Nephron progenitor cell (in vitro differentiated cells): ENCODE measurements around the gene DPH3.

ENCODE experiments used
- DNase-seq: peaks from one replicate; pipeline ENCODE4 v3.0.0; 2021
- H3K27ac Mint-ChIP-seq: 2 replicates; pipeline ENCODE4 v1.8.0; 2021; ENCODE audit warnings: mild to moderate bottlenecking, moderate library complexity, mixed read lengths
- H3K27me3 Mint-ChIP-seq: 2 replicates; pipeline ENCODE4 v1.8.0; 2021; ENCODE audit warnings: mild to moderate bottlenecking, low read depth, mixed read lengths; ENCODE audit not compliant: poor library complexity
- H3K36me3 Mint-ChIP-seq: 2 replicates; pipeline ENCODE4 v1.8.0; 2021; ENCODE audit warnings: low read depth, mixed read lengths
- H3K4me1 Mint-ChIP-seq: 2 replicates; pipeline ENCODE4 v1.8.0; 2021; ENCODE audit warnings: mixed read lengths
- H3K4me3 Mint-ChIP-seq: 2 replicates; pipeline ENCODE4 v1.8.0; 2021; ENCODE audit warnings: mild to moderate bottlenecking, moderate library complexity, mixed read lengths
- H3K9me3 Mint-ChIP-seq: 2 replicates; pipeline ENCODE4 v1.8.0; 2021; ENCODE audit warnings: mild to moderate bottlenecking, moderate library complexity, mixed read lengths
- CTCF ChIP-seq: fragments of 200-600 bp; sonication (generic); IDR thresholded peaks from 2 replicates; pipeline ENCODE4 v1.5.0; 2021; ENCODE audit warnings: antibody characterized with exemption

The DPH3 gene

DNA sequence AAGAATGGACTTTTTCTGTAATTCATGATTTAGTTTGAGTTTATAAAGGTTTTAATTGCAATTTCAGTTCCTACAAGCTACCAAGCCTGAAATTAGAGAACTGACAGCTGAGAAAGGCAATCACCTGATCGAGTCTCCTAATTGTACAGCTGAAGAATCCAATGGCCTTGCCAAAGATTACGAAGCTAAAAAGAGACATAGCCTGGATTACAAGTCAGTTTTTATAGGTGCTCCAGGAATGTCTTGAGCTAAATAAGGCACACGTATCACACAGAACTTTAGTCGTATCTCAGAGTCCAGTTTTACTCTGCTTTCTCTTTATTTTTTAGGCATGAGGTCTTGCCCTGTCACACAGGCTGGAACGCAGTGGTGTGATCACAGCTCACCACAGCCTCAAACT lies 6.6 kb downstream of the DPH3 start:
- no peak overlapping the region for H3K27ac Mint-ChIP-seq
- no peaks in the 10 kb centered on the region for H3K9me3 Mint-ChIP-seq
- no peak for DNase-seq
- TF ChIP-seq CTCF, result no peak
- H3K36me3 Mint-ChIP-seq, result peaks cover 5% of the 10 kb centered on the region
- no peaks in the 10 kb centered on the region for H3K27me3 Mint-ChIP-seq
- no peaks in the 10 kb centered on the region for H3K4me1 Mint-ChIP-seq
- H3K4me3 Mint-ChIP-seq, result no peak overlapping the region

DNA sequence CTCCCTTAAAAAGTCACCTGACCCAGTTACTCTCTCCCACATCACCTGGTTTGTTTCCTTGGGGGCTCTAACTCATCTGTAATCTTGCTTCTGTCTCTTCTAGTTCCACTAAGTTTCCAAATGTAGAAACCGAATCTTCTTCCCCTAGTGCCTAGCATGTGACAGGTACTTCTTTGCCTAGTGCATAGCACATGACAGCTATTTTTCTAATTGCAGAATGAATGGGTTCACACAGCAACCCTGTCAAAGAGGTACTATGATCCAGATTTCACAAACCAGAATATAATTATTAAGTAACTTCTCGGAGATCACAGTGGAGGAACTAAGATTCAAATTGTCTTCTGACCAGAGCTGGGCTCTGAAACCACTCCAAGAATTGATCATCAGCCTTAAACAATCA lies 7.4 kb downstream of the DPH3 start:
- Mint-ChIP-seq H3K4me3 (no peak overlapping the region), H3K9me3 (no peaks in the 10 kb centered on the region), H3K4me1 (no peaks in the 10 kb centered on the region), H3K27me3 (no peaks in the 10 kb centered on the region), H3K27ac (no peak overlapping the region), H3K36me3 (peaks cover 5% of the 10 kb centered on the region)
- no peak for TF ChIP-seq CTCF
- DNase-seq, result no peak

- no peak overlapping the region for H3K4me3 Mint-ChIP-seq
- no peak for DNase-seq
- peaks cover 5% of the 10 kb centered on the region for H3K36me3 Mint-ChIP-seq
- H3K27me3 Mint-ChIP-seq, result peaks cover 3% of the 10 kb centered on the region
- H3K9me3 Mint-ChIP-seq, result no peaks in the 10 kb centered on the region
- H3K4me1 Mint-ChIP-seq, result no peaks in the 10 kb centered on the region
- TF ChIP-seq CTCF, result no peak
- H3K27ac Mint-ChIP-seq, result no peak overlapping the region
These were observed 9.0 kb downstream of the DPH3 start for GRCh38 chr3:16255726-16256125.

GRCh38 chr3:16255326-16255725 lies 9.4 kb downstream of the DPH3 start:
- Mint-ChIP-seq H3K4me3 (no peak overlapping the region), H3K27me3 (peaks cover 3% of the 10 kb centered on the region), H3K27ac (no peak overlapping the region), H3K9me3 (no peaks in the 10 kb centered on the region), H3K4me1 (no peaks in the 10 kb centered on the region), H3K36me3 (peaks cover 5% of the 10 kb centered on the region)
- DNase-seq, result no peak
- TF ChIP-seq CTCF, result no peak

- H3K27ac Mint-ChIP-seq, result no peak overlapping the region
- H3K36me3 Mint-ChIP-seq, result peaks cover 3% of the 10 kb centered on the region
- H3K9me3 Mint-ChIP-seq, result no peaks in the 10 kb centered on the region
- no peak for DNase-seq
- H3K4me3 Mint-ChIP-seq, result no peak overlapping the region
- peaks cover 3% of the 10 kb centered on the region for H3K27me3 Mint-ChIP-seq
- H3K4me1 Mint-ChIP-seq, result no peaks in the 10 kb centered on the region
- no peak for TF ChIP-seq CTCF
These were observed 9.8 kb downstream of the DPH3 start for GRCh38 chr3:16254916-16255315.

- Mint-ChIP-seq H3K36me3 (no peaks in the 10 kb centered on the region), H3K4me1 (no peaks in the 10 kb centered on the region), H3K27me3 (peaks cover 7% of the 10 kb centered on the region), H3K9me3 (no peaks in the 10 kb centered on the region), H3K4me3 (no peak overlapping the region), H3K27ac (no peak overlapping the region)
- TF ChIP-seq CTCF, result no peak
- no peak for DNase-seq
These were observed 11.1 kb downstream of the DPH3 start for GRCh38 chr3:16253601-16254000.
